OCI-M1 (cell line): ENCODE results near the gene DEFB129.
"Not testable (repeated sequence)": the region's sequence is repeated elsewhere in the genome, so short reads cannot be mapped to it uniquely, and the experiment has no call there.

ENCODE experiments used
- DNase-seq: peaks from one replicate; lab custom pipeline; 2025; lab: John Stamatoyannopoulos, UW

DEFB129 gene

GRCh38 chr20:253447-253846 is 26.4 kb downstream of the DEFB129 start:
- DNase-seq = not testable (repeated sequence)

- DNase-seq = no peak
Observed at GRCh38 chr20:257419-257818, 30.4 kb downstream of the DEFB129 start, which contains the start of gene DEFB132. Gene DEFB132, plus strand, starts transcription at chr20:257724. Its CDS starts 55 bp downstream, at chr20:257779.

- DNase-seq = no peak
Observed at GRCh38 chr20:258269-258858, 31.3 kb downstream of the DEFB129 start.

GRCh38 chr20:258963-259362 is 31.9 kb downstream of the DEFB129 start:
- peak; percentile 63 for DNase-seq

GRCh38 chr20:259981-260380 is 32.9 kb downstream of the DEFB129 start:
- no peak for DNase-seq

- no peak for DNase-seq
Observed at GRCh38 chr20:263701-264100, 36.6 kb downstream of the DEFB129 start.

GRCh38 chr20:266596-267562 is 39.8 kb downstream of the DEFB129 start:
- DNase-seq = peak; percentile 96

- no peak for DNase-seq
Observed at GRCh38 chr20:270517-270916, 43.5 kb downstream of the DEFB129 start.

- DNase-seq = no peak
Observed at GRCh38 chr20:271069-271468, 44.0 kb downstream of the DEFB129 start.

GRCh38 chr20:271528-271927 is 44.5 kb downstream of the DEFB129 start:
- no peak for DNase-seq

- no peak for DNase-seq
Observed at GRCh38 chr20:272718-273117, 45.7 kb downstream of the DEFB129 start.

GRCh38 chr20:273884-274283 is 46.8 kb downstream of the DEFB129 start:
- no peak for DNase-seq

GRCh38 chr20:275791-276190 is 48.7 kb downstream of the DEFB129 start:
- DNase-seq = no peak

- no peak for DNase-seq
Observed at GRCh38 chr20:276620-277495, 49.8 kb downstream of the DEFB129 start.

- DNase-seq = no peak
Observed at GRCh38 chr20:277496-277781, 50.4 kb downstream of the DEFB129 start.

GRCh38 chr20:278181-278580 is 51.1 kb downstream of the DEFB129 start:
- no peak for DNase-seq

GRCh38 chr20:278607-279571 is 51.8 kb downstream of the DEFB129 start:
- DNase-seq = no peak
